GM12873 (cell line): Measurements from ENCODE around the gene ATOH7.

Source experiments
- CTCF ChIP-seq: IDR thresholded peaks from 2 replicates; pipeline ENCODE4 v1.5.1; 2012; ENCODE audit warnings: low read depth, mild to moderate bottlenecking, moderate library complexity, low read length, control low read depth; ENCODE audit not compliant: insufficient read depth; ENCODE audit errors: missing control alignments

The ATOH7 gene

GRCh38 chr10:68231817-68232251 is at the start of gene ATOH7:
Gene ATOH7 (minus strand): TSS chr10:68232113. CDS start chr10:68231677, 436 bp downstream.
- TF ChIP-seq CTCF, result no peak

GRCh38 chr10:68280758-68281157 is 48.8 kb upstream of the ATOH7 start:
- no peak for TF ChIP-seq CTCF

- TF ChIP-seq CTCF, result no peak
Observed at GRCh38 chr10:68276224-68276623, 44.3 kb upstream of the ATOH7 start.

GRCh38 chr10:68275600-68276126 is 43.8 kb upstream of the ATOH7 start:
- no peak for TF ChIP-seq CTCF

GRCh38 chr10:68272833-68273232 is 40.9 kb upstream of the ATOH7 start:
- no peak for TF ChIP-seq CTCF

GRCh38 chr10:68271196-68271882 is 39.4 kb upstream of the ATOH7 start:
- no peak for TF ChIP-seq CTCF

- TF ChIP-seq CTCF, result no peak
Observed at GRCh38 chr10:68269562-68270290, 37.8 kb upstream of the ATOH7 start.
